Glomerular visceral epithelial cell (primary cell): Measurements from ENCODE around the gene ABAT.
"Not testable (repeated sequence)": the region's sequence is repeated elsewhere in the genome, so short reads cannot be mapped to it uniquely, and the experiment has no call there.

Experiments used
- DNase-seq: peaks from one replicate; pipeline ENCODE4 v3.0.0-alpha.2; 2016; ENCODE audit errors: extremely low spot score

ABAT gene

DNA sequence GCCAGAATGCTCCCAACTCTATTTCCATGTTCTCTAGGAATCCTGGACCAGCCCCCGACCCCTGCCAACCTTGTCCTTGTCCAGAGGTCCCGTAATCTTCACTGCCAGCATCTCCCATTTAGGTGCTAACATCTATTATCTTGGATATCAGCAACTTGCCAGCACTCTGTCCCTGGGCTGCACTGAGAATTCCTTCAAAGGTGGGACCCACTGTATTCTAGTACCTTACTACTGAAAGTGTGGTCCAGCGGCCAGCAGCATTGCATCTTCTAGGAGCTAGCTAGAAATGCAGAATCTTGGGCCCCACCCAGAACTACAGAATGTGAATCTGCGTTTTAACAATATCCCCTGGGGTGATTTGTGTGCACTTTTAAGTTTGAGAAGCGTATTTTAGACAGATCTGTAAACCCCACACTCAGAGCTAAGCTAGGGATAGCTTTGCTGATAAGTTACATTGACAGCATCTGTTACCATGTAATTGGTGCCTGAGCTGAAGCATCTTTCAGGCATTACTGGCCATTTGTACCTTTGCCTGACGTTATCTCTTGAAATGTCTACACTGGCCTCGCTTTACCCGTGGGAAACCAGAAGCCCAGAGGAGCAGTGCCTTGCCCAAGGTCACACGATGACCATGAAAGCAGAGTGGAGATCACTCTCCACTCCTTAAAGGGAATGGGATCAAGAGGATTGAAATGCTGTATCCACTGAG lies 8.3 kb downstream of the ABAT start:
- no peak for DNase-seq

DNA sequence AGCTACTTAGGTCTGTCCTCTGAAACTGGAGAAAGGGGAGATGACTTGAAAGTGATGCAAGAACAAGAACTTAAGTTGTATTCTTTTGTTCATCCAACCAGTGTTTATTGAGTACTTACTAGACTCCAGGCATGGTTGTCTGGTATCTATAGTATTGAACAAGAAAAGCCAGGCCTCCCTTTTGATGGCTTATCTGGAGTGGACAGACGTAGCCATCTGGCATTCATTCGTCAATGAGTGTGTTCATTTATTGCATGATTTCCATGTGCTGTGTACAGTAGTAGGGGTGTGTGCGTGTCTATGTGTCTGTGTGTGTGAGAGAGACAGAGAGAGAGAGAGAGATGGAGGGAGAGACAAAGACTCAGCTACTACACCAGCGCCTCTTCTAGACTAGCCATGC lies 9.2 kb downstream of the ABAT start:
- no peak for DNase-seq

DNA sequence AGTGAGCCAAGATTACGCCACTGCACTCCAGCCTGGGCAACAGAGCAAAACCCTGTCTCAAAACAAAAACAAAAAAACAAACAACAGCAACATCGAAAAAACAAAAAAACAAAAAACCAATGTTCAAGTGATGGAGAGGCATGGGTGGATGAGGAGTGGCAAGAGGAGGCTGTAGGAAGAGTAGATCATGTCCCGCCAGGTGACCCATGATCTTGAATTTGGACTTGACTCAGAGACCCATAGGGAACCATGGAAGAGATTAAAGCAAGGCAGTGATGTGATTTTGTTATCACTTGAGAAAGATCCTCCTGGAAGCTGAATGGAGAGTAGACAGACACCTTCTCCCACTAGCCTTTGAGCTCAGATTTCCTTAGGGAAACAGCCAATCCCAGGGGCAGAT lies 11.2 kb downstream of the ABAT start:
- no peak for DNase-seq

DNA sequence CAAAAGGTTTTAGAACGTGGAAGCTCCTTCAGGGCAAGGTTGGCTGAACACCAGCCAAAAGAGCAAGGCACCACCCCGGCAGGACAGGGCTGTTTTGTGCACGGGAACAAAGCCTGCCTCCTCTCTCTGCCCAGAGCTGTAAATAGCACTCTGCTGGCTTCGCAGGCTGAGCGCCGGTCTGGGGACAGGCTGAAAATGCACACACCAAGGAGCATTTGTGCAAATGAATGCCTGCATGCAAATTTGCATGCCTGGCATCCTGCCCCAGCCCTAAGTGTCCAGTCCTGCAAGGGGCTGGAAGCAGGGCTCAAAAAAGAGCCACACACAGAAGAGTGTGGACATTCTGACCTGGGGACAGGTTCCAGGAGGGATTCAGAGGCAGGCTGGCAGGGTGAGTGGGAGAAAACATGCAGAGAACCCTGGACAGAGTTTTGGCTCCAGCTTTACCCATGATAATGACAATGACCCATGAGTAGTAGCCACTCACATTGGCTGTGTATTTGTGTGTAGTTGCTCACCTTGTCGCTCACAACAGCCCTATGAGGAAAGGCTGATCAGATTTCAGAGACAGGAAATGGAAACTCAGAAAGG lies 11.7 kb downstream of the ABAT start:
- DNase-seq = no peak

DNA sequence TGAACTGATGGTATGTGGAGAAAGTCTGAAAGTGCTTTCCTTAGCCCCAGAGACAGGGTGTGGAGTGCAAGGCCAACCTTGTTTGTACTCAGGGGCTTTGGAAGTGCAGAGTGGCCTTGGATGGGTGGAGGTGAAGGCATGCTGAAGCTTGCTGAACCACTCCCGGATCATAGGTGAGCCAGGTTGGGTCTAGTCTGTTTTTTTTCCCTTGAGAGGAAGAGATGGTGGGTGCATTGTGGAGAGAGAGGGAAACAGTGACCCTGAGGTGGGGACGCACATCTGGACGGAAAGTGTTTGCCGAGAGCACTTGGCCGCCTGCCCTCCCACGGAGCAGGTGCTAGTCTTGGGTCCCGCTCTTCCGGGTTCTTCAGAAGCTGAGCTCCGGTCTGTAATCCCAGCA lies 12.5 kb downstream of the ABAT start:
- no peak for DNase-seq

DNA sequence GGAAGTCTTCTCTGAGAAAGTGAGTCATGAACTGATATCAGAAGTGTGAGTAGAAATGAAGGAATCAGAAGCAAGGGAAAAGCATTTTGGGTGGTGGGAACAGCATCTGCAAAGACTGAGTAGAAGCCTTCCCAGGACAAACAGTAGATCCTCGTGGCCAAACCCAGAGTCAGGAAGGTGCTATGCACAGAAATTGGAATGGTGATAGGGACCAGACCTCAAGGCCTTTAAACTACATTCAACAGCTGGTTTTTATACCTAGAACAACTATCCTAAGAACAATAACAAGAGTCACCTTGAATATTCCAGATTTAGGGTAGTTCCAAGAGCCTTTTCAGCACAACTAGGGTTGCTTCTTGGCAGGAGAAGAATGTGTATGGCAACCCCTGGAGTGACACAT lies 15.3 kb downstream of the ABAT start:
- DNase-seq = no peak

DNA sequence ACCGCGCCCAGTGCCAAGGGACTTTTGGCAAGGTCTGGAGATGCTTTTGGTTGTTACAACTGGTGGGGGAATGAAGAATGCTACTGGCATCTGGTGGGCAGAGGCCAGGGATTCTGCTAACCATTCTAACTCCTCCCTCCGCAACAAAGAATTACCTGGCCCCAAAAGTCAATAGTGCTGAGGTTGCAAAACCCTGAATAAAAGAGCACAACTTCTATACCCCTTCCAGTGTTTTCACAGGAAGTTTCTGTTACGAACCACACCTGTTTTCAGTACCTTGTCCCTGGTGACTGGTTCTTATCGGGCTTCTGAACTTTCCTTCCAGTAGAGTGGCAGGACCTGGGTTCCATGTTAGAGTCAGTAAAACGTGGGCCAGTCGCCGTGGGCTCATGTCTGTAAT lies 17.3 kb downstream of the ABAT start:
- DNase-seq = no peak

DNA sequence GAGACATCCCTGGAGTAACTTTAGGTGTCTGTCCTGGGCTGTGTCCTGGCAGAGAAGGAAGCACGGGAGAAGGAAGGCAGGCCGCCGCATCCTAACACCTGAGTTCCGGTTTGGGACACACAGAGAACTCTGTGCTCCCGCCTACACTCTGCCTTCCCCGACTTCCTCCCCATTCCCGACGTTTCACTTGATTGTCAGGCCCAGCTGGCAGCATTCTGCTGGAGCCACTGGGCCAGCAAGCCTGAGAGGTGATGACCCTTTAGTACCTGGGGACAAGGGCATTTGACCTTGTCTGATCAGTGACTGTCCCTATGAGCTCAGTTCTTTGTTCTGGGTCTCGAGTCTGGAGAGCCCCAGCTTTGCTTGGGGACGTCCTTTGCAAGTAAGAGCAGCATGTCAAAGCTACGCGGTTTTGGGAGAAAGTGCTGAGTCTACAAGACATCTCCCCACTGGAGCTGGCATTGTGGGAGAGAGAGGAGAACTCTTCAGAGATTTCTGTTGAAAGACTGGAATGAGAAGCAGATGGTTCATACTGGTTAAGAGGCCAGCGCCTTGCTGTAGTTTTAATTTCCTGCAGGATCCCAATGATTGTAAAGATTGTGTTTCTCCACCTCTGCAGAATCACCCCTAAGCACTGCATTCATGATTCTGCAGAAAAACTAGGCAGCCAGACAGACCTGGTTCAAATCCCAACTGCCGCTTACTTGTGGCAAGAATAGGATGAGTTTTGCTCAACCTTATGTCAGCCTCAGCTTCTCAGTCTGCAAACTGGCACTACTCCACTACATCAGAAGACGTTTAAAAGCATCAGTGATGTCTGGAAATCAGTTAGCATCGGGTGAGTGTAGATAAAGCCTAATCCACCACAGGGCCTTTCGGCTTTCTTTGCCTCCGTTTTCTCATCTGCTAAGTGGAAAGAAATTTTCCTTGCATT lies 20.6 kb downstream of the ABAT start:
- DNase-seq = no peak

DNA sequence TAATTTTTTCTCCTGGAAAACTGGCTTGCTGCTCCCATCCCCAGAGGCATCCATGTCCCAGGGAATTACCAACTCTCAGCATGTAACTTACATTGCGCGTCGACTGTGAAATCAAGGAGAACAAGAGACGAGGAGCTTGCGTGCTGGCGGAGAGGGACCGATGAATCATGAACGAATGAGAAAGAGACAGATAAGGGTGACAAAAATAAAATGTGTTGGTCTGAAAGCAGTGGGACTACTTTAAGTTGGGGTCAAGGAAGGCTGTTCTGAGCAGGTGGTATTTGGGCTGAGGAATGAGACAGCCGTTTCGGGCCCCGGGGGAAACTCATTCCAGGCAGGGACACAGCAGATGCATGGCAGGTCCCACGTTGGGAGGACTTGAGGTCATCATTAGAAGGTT lies 22.5 kb downstream of the ABAT start:
- no peak for DNase-seq

DNA sequence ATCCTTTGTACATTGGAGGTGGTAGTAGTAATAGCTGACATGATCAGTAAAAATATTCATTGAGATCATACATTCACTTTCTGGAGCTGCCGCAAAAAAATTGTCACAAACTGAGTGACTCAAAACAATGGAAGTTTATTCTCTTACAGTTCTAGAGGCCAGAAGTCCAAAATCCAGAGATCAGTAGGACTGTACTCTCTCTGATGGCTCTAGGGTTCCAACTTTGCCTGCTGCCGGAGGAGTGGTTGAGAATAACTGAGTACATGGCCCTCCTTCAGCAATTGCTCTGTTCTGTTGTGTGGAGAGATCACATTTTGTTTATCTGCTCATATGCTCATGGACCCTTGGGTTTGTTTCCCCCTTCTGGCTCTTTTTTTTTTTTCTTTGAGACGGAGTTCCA lies 23.5 kb downstream of the ABAT start:
- DNase-seq = no peak

DNA sequence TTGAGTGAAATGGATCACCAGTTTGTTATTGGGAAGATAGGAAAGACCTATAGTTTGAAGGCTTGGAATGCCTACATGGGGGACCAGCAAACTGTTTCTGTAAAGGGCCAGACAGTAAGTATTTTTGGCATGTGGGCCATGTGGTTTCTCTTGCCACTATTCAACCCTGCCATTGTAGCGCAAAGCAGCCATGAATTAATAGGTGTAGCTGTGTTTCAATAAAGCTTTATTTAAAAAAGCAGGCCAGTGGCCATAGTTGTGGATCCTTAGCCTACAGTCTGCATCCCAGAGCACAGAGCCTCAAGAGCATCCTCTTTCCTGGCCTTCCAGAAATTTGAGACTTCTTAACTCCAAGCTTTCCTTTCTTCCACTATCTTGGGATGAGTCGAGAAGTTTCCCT lies 29.3 kb downstream of the ABAT start:
- DNase-seq = no peak

DNA sequence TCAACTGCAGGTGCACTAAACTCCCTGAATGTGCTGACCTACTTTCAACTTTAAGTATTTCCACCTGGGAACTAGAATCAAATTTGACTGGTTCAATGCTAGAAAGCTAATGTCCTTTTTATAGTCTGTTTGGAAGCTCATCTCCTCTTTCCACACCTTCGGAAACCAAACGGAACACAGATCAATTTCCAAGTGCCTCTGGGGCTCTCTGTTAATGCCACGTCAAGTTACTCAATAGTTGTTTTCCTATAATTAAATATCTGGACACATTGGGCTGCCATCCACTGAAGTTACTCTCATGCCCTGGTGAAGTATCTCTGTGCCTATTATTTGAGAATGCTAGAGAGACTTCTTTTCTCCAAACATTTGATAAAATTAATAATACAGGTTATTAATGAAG lies 29.7 kb downstream of the ABAT start:
- no peak for DNase-seq

DNA sequence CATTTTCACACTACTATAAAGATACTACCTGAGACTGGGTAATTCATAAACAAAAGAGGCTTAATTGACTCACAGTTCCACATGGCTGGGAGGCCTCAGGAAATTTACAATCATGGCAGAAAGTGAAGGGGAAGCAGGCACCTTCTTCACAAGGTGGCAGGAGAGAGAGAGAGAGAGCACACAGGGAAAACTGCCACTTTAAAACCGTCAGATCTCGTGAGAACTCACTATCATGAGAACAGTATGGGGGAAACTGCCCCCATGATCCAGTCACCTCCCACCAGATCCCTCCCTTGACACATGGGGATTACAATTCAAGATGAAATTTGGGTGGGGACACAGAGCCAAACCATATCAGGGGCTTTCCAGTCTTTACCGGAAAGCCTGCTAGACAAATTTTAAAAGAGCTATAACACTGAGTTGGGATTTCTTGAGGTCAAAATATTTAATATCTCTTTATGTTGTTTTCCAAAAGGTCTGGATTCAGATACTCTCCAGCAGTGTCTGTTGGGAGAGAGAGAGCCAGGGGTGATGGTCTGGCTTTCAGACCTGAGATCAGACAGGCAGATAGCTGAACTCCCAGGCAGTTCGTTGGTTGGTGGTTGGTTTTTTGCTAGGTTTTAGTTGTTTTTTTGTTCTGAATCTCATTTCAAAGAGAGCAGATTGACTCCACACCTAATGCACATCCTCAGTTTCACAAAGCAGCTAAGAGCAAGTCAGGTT lies 30.8 kb downstream of the ABAT start:
- not testable (repeated sequence) for DNase-seq

DNA sequence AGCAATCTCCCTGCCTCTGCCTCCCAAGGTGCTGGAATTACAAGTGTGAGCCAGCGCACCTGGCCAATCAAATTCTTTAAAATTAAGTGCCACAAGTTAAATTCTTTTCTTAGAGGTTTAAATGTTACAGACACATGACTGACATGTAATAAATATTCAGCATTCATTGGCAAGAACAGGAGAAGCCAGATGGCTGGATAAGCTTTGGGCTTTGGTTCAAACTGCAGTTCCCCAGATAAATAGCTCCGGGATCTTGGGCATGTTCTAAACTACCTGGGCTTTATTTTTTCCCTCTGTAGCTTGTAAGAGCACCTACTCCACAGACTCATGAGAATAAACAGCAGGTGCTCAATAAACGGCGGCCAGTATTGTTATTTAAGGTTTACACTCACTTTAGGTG lies 34.1 kb downstream of the ABAT start:
- no peak for DNase-seq

DNA sequence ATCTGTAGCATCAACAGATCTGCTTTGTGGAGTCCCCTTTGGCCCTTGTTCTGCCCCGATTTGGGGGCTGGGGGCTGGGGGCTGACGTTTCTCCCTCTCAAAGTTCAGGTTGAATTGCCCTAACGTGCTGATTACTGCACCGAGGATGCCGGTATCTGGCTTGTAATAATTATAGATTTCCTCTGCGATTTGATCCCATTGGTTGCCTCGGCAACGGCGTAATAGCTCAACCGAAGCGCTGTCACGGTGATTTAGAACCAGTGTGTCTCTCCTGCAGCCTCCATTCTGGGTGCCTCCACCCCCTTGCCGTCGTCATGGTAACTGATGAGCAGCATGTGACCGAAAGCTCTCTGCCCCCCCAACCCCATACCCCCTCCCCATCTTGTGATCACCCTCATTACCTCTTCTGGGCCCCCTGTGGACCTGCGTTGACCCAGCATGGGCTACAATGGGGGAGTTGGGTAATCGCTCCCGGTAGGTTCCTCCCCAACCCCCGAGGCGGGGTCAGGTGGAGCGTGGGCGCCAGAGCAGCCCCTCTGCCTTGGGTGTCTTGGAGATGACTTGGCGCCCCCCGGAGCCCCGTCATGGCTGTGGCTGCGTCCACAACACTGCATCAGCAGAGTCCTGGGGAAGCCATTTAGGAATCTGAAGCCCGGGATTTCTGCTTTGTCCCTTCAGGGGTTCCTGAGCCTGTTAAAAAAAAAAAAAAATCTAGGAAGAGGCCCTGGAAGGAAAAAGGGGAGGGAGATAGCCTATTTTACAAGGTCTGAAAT lies 38.4 kb downstream of the ABAT start:
- DNase-seq = no peak

DNA sequence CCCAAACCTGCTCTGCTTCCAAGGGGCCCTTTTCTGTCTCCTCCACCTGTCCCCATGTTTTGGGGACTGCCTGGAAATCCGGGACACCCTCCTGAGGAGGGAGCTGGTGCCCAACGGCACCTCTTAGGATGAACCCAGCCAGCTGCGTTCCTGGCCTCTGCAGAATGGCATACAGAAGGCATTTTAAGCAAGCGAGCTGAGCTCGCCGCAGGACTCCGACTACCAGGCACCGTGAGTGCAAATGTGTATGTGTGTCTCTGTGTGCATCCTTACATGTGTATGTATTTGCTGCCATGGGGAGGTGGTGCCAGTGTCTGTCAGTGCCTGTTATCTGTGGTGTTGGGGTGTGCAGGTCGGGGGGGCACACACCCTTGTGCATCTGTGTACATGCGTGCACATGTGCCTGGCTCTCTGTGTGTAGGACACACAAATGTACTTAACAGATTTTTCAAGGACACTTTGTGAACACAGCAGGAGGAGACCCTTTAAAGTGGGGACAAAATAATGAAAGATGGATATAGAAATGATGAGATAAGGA lies 39.3 kb downstream of the ABAT start:
- DNase-seq = no peak

DNA sequence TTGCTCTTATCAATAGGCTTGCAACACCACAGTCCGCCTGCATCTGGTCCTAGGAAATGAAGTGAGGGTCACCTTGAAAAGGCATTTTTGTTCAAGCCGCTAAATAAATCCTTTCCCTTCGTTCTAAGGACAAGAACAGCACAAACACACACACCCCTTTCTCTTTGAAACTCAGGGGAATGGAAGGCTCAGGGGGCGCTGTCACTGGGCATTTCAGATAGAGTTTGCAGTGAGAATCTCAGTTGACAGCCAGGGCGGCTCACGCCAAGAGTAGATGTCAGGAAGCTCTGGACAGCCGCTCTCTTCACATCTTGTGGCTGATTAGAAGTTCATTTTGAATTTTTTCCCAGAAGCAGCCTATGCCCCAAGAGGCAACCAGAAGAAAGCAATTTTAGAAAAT lies 39.8 kb downstream of the ABAT start:
- DNase-seq = no peak

DNA sequence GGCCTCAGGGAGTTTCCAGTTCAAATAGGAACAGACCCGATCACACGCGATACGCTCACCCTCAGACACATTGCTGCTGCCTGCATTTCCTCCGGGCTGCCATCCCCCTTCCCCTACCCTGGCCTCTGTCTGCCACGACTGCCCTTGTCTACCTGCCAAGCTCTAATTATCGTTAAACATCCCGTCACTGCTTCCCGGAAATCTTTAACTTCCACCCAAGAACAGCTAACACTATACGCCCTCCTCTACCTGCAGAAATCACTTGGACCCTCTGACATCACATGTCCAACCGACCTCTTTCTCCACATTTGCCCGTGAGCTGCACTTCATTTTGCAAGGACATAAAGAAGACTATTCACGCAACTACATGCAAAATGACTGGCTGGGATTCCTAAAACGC lies 40.4 kb downstream of the ABAT start:
- DNase-seq = no peak

DNA sequence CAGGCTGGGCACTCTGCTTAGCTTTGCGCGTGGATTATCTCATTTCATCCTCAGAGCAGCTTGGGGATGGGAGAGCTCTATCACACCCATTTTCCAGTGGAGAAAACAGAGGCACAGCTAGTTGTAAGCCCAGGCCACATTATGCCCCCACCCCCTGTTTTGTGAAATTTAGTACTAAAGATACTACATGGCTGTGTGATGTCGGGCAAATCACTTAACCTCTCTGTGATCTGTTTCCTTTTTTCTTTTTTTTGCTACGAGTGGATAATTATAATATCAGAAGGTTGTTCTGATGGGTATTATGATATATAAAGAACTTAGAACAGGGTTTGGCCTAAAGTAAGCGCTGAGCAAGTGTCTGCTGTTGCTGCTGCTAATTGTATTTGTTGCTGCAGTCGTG lies 41.6 kb downstream of the ABAT start:
- no peak for DNase-seq

DNA sequence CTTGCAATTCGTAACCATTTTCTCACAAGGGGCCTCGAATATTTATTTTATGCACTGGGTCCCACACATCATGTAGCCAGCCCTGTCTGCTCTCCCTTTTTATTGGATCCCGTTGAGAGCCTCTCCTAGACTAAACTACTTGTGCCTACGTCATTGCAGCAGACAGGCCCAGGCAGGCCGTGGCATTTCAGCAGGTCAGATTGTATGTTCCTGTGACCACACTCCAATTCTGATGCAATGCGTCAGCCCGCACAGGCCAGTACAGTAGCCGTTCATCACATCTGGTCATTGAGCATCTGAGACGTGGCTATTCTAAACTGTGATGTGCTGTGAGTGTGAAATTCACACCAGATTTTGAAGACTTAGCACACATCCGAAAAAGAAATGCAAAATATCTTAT lies 42.2 kb downstream of the ABAT start:
- no peak for DNase-seq

DNA sequence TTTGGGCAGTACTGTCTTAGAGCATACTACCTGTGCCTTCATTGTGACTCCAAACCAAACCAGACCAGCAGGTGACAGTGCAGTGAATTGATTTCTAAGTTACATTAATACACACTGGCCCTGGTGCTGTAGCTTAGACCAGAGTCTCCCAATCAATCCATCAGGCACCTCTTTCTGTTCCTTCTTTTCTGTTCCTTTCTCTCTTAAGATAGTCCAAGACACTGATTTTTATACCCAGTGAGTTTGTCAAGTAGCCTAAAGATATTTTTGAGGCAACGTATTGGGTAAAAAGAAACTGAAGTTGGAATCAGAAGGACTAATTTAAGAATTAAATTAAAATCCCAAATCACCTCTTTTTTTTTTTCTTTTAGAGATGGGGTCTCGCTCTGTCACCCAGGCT lies 43.1 kb downstream of the ABAT start:
- DNase-seq = no peak
